Stimulated activated CD8-positive, alpha-beta memory T cell treated with anti-CD3 and anti-CD28 coated beads, Interleukin-4, amount 100 ng/mL, for 4 hours (primary cell): ENCODE measurements around the gene MAEA.
"Not testable (repeated sequence)": the region's sequence is repeated elsewhere in the genome, so short reads cannot be mapped to it uniquely, and the experiment has no call there.

Experiments
- DNase-seq, 2 donors: peaks; one replicate each; pipeline ENCODE4 v3.0.0-alpha.2; 2020; ENCODE audit warnings: low read depth in 2 of 2, low spot score in 1 of 2

The MAEA gene

DNA sequence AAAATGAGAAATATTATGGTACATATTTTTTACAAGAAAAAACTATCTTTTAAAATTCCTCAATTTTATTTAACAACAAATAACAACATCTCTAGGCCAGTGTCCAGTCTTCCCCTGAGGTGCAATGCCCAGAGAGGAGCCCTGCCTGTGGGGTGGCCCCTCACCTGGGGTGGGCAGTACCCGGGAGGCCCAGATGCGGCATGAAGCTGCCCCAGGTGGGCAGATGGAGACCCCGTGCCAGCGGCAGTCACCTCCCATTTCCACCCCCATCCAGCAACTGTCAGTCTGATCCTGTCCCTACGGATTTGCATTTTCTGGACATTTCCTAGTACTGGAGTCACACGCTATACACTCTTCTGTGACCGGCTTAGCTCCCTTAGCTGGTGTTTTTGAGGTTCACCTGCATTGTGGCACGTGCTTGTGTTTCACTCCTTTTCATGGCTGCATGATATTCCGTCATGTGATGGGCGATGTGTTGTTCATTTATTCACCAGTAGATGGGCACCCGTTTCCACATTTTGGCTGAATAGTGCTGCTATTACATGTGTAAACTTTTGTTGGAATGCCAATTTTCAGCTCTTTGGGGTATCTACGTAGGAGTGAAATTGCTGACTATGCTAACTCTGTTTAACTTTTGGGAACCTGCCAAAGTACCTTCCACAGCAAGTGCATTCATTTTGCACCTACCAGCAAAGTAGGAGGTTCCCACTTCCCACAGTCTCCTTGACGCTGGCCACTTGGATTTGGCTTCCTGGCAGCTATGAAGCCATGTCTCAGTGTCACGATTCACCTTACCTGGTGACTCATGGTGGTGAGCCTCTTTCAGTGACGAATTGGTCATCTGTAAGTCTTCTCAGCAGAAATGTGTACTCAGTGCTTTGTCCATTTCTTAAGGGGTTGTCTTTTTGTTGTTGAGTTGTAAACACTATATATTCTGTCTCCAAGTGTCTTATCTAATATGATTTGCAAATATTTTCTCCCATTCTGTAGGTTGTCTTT is 11.7 kb upstream of the MAEA start:
- no peak for DNase-seq

DNA sequence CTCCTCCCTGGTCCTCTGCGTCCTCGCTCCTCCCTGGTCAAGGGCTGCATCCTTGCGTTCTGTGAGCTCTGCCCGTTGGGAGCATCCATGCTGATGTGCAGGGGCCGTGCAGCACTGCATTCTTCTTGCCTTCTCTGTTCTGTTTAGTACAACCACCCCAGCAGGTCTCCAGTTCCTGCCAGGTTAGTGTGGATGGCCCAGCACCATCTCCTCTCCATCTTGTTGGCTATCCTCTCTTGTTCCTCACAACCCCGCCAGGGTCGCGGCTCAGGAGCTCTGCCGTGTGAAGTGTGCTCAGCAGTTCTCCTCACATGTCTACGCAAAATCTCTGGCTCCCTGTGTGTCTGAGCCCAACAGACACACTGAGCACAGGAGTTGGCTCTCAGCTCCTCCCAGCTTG is 10.4 kb upstream of the MAEA start:
- DNase-seq = no peak

DNA sequence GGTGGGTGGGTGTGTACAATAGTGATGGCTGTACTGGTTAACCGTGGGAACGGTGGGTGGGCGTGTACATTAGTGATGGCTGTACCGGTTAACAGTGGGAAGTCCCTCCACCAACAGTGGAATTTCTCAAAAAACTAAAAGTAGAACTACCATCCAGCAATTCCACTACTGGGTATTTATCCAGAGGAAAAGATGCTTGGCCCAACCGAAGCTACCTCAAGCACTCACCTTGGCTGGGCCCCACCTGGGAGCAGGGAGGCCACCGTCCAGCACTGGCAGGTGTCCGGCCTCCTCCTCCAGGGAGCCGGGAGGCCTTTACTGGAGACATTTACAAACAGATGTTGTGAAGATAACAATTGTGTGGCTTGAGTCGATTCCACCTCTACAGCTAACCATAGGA is 6.0 kb upstream of the MAEA start:
- DNase-seq = no peak

DNA sequence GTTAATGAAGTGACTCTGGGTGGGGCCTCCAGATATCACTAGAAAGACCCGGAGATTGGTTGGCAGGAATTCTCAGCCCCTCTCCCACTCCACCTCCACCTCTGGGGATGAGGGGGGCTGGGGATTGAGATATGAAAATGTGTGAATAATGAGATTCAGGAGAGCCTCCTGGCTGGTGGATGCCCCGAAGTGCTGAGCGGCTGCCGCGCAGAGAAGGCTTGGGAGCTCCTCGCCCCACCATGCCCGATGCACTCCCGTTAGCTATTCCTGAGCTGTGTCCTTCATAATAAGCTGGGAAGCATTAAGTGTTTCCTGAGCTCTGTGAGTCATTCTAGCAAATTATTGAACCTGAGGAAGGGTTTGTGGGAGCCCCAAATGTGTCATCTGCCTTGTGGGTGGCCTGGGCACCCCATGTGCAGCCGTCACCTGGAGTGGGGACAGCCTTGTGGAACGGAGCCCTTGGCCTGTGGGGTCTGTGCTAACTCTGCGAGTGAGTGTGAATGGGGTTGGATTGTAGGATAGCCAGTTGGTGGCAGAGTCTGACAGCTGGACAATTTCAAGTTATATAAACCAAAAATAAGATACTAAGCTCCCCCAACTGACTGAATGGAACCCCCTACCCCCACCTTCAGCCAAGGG is 4.4 kb upstream of the MAEA start:
- no peak for DNase-seq

DNA sequence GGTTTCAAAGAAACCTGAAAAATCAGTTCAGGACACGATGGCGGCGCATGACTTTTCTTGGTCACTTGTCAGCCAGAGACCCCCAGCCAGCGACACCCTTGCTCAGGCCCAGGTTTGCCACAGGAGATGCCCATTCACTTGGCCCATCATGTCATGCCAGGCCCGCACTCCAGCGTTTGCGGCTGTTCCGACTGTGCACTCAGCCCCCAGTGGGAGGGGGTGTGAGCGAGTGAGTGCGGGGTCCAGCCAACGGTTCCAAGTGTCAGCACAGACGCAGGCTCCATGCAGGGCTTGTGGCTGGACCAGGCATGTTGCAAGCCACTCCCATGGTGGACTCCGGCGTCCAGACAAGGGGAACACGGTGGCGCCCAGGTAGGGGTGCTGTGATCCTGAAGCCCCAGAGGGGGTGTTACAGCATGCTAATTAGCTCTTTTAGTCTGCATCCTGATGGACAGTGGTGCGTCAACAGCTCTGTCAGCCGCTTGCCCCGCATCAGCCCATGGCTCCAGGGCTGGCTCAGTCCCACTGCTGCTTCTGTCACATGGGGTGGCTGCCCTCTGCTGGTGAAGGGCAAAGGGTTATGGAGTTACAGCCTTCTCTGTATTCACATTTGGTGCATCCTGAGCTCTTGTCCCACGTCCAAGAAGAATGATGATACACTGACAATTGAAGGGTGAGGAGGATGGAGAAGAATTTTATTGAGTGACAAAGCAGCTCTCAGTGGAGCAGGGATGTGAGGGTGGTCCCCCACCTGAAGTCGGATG is 3.7 kb upstream of the MAEA start:
- DNase-seq = no peak

DNA sequence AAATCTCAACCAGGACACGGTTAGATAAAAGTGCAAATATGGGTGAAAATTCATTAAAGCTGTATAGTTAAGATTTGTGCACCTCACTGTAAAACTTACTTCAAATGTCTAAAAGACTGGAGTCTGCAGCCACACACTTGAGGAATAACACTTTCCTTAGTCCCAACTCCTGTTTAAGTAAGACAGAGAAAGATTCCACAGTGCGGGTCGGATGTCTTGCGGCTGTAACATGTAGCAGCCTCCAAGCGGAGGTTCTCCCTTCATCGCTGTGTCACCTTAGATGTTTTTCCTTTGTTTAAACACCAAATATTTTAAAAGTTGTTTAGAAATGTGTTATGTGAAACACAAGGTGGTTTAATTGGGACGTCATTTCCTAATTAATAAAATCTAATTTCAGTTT is 905 bp upstream of the MAEA start:
- no peak for DNase-seq

DNA sequence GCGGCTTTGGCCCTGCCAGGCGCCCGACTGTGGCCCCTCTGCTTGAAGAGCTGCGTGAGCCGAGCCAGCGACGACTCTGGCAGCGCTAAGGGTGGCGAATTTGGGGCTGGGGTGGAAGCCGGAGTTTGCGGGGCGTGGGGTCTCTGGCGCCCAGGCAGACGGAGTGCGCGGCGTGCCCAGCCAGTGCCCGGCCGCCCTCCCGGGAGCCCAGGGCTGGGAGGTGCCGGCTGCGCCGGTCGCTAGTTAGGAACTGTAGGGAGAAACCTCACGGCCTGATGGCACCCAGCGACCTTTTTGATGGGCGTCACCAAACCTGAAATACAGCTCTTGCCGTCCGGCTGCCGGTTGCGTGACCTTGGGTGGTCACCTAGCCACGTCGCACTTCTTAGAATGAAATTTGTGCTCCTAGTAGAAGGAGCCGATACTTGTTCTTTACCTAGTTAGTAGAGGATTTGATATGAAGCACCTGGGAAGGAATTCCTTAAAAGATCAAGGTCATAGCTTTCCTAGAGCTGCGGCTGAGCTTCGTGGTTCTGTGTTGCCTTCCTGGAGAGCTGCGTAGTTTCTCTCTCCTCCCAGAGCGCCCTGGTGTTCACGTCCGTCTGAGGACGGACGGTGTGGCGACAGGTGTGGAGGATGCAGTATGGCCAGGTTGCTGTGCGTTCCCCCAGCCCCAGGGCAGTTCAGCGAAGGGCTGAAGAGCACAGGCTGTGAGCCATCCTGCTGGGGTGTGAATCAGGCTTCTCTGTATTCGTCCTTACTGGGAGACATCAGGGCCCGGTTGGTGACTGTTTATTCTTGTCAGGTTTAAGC is 680 bp downstream of the MAEA start:
- no peak for DNase-seq

DNA sequence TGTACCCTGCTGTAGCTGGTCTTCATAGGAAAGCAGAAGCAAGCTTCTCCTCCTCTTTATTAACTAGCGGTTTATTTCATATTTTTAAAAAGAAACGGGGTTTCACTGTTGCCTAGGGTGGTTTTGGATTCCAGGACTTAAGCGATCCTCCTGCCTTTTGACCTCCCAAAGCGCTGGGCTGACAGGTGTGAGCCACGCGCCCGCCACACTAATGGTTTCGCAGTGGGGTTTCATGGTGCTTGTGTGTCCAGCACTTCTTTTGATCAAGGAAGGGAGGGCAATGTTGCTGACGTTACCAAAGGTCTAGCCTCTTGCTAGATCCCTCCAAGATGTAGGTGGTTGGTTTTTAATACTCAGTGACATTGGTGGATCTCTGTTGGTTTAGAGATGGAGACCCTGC is 1.4 kb downstream of the MAEA start:
- DNase-seq = no peak

DNA sequence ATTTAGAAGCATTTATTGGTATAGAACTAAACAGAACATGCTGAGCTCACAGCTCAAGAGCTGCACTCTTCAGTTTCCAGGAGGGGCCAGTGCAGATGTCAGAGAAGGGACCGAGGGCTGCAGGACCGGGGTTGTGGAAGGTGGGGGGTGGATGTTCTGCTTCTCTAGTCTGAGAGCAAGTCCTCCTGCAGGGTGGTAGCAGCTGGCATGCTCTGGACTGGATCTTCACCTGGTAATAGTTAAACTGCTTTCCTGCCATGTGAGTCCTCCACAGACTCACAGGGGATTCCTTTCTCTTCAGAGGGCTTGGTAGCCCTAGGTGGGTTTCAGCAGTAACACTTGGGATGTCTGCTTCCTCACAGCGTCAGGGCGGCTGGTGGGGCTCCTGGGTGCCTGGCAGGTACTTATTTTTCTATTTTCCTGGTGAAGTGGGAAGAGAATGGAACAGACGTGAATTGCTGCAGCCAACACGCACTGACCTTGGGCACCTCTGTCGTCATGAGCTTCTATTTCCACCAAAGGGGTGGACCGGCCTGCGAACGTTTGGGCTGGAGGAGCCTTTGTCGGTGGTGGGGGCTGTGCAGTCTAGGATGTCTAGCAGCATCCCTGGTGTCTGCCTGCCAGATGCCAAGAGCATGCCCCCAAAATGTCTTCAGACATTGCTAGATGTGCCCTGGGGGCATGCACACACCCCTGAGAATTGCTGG is 2.5 kb downstream of the MAEA start:
- no peak for DNase-seq

DNA sequence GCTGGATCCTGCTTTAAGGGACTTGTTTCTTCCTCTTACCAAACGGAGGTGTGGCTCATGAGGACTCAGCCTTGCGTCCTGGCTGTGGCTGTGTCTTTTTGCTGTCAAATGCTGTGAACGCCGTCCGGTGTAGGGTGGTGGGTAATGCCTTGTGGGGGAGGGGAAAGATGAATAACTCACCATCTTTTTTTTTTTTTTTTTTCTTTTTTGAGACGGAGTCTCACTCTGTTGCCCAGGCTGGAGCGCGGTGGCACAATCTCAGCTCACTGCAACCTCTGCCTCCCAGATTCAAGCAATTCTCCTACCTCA is 3.0 kb downstream of the MAEA start:
- not testable (repeated sequence) for DNase-seq

DNA sequence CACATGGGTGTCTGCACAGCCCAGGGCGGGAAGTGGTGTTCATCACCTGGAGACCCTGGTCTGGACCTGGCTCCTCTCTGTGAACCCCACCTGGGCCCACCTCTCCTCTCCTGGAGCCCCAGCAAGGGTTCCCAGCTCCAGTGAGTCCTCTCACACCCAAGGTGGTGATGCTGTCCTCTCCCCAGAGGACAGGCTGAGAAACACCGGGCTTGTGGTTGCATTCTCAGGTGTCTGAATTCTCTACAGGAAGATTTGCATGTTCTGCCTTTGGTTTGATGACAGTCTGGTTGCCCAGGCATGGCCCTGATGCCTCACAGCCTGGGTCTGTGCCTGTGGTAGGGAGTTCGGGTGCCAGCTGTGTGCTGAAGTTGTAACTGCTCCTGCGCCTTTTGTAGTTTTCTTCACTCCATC is 3.8 kb downstream of the MAEA start:
- DNase-seq = no peak

DNA sequence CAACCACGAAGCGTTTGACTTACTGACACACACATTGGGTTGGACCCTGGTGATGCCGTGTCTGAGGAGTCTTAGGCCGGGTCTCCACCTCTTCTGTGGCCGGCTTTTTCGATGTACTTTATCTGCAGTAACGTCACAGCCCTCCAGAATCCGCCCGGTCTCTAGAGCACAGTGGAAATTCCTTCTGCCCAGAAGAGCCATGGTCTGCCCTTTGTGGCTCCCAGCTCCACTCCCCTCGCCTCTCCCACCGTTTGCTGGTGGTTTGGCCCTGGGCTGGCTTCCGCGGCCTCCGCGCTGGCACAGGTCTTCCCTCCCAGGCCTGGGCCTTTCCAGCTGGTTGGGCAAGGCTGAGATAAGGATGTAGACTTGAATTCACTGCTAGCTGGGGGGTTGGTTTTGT is 4.3 kb downstream of the MAEA start:
- DNase-seq = no peak

DNA sequence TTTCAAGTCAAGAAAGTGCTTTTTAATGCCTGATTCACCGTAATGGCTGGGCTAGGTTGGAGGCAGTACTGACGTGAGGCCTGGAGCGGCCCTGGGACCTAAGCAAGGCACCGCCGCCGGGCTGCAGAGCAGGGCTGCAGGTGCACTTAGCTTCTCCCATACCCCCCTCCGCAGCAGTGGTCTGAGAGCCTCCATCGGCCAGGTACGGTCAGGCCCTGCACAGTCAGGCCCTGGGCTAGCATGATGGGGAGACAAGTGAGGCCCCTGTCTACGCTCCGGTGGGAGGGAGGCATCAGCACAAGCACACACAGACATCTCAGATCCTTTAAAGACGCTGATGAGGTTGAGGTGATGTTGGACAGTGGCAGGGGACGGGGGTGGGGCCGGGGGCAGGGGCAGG is 4.7 kb downstream of the MAEA start:
- DNase-seq = no peak

DNA sequence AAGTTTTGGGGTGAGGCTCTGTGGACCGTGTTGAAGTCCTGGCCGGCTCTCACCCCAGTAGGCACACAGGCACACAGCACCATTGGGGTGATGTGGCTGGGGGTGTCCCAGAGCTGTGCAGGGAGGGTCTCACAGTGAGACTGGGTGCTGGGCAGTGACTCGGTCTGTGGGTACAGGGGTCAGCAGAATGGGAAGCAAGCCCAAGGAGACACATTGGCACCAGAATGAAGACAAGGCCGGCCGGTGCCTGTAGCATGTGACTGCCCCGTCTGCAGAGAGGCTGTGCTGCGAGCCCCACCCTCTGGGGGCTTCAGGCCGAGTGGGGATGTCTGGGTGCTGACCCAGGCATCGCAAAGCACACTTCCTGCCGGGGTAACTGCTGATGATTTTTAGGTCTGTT is 5.2 kb downstream of the MAEA start:
- DNase-seq = no peak

DNA sequence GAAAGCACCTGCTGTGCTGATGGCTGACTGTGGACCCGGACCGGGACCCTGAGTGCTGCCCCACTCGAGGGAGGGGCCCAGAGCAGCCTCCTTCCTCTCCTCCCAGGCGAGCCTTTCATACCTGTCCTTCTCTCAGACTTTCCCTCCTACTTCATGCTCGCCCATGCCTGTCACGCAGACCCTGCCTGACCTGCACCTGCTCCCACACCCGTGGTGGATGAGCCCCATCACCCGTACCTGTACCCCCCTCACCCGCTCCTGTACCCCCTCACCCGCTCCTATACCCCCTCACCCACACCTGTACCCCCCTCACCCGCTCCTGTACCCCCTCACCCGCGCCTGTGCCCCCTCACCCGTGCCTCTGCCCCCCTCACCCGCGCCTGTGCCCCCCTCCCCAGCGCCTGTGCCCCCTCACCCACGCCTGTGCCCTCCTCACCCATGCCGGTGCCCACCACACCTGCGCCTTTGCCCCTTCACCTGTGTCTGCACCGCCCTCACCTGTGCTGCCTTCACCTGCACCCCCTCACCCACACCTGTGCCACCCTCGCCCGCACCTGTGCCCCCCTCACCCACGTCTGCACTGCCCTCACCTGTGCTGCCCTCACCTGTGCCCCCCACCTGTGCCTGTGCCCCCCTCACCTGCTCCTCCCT is 5.8 kb downstream of the MAEA start:
- DNase-seq = no peak

DNA sequence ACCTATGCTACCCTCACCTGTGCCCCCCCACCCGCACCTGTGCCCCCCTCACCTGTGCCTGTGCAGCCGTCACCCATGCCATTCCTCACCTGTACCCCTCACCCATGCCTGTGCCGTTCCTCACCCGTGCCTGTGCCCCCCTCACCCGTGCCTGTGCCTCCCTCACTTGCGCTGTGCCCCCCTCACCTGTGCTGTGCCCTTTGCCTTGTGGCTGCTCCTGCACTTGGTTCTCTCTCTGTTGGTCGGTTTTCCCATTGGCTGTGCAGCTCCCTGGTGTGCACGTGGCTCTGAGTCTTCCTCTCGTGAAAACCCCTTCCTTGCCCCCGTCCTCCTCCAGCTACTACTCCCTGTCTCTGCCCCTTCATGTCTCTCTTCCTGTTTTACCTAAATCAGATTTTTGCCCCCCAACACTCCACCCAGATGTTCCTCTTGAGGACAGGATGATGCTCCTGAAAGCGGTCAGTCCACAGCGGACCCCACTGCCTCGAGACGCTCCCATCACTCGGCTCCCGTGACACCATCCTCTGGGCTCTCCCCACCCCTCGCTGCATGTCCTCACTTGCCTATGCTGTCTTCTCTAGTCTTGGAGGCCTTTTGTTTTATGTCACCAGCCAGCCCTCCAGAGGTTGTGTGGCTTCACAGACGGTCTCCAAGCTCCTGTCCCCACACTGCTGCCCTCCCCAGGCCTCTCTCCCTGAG is 6.8 kb downstream of the MAEA start:
- DNase-seq = no peak

DNA sequence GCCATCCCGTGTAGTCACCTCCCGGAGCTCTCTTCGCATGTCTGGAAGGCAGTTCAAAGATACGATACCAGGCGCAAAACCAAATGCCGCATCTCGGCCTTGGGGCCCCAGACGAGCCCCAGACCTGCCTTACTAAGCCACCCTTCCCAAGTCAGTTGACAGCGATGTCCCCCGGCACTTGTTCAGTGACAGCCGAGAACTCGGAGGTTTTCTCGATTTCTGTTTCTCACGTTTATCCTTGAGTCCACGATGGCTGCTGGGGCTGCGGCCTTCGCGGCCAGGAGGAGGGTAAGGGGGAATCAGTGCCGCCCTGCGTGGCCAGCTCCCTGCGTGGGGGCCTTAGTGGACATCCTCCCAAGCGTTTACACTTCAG is 7.3 kb downstream of the MAEA start:
- no peak for DNase-seq

DNA sequence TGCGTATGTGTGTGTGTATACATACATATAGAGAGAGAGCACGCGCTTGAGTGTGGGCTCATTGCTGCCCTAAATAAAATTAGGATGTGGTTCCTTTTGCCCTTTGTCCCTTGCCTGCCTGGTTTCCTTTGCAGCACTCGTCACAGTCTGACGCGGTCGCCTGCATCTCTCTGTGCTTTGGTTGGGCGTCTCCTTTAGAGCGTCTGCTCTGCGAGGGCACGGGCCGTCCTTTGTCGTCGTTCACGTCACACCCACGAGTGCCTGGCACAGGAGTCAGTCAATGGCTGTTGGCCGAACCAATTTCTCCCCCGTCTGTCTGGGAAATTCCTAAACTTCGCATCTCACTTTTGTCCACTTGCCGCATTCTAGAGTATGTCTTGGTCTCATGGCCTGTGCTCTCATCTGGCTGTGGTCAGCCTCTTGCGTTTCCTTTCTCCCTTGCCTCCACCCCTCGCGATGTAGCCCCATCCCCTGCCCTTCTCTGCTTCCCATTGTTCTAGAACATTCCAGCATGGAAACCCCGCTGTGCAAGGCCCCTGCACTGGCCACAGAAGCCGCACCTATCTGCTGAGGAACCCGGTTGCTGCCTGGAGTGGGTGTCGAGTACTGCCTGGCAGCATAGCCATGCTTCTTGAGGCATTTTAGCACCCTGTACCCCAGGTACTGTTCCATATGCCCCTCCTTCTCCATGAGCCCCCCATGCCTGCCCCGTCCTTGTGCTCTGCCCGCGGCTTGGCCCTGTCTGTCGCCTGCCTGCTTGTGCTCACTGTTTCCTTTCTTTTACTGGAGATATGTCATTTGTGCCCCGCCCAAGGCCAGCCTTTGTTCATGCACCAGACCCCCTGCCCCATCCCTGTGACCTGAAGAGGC is 8.0 kb downstream of the MAEA start:
- no peak for DNase-seq

DNA sequence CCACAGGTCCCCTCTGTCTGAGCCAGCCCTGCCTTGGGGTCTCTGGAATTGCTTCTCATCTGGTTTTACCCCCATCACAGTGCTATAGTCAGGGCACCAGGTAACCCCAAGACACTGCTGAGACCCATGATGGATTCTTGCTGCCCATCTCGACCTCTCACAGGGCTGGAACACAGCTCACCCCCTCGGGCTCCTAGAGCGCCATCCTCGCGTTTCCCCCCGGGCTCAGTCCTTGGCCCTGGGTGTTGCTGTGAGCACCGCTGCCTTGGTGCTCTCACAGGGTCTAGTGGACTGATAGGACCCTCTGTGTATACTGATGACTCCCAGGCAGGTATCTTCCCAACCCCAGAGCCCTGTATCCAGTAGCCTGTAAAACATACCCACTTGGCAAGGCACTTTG is 8.8 kb downstream of the MAEA start:
- no peak for DNase-seq
